GM12878 (cell line): ENCODE data around the gene RPL22. TPM values are rescaled to one million over a fixed set of nuclear protein-coding genes. Genes with fewer than 3 reads are reported as not detected.

Experiments used
- ATAC-seq: fragments of 200-7000 bp; cut with Tn5 transposase; 3 replicates; pipeline ENCODE4 v1.9.1; 2020; ENCODE audit warnings: mild to moderate bottlenecking, moderate library complexity
- BruUV-seq: library from RNA; stranded (reverse); fragments of 400-500 nt; replicated peaks from 2 replicates; lab custom pipeline; 2021; lab: Mats Ljungman, UMichigan
- CTCF ChIA-PET: fragments of 300-600 bp; sonication (Branson Sonifier 250); formaldehyde crosslinking; extraction: SDS; loops from one replicate; lab custom pipeline; 2021; ENCODE audit warnings: inconsistent platforms; lab: Yijun Ruan, JAX
- POLR2A ChIA-PET: fragments of 350-600 bp; formaldehyde crosslinking; extraction: SDS; loops from one replicate; lab custom pipeline; 2021; ENCODE audit warnings: inconsistent platforms; lab: Charles Lee
- RAD21 ChIA-PET: fragments of 300-600 bp; sonication (Branson Sonifier 250); formaldehyde crosslinking; loops from one replicate; lab custom pipeline; 2023; ENCODE audit warnings: antibody characterized with exemption; ENCODE audit not compliant: unreplicated experiment; lab: Charles Lee
- SMC1A ChIA-PET: fragments of 300-600 bp; sonication (Branson Sonifier 250); formaldehyde crosslinking; loops from one replicate; lab custom pipeline; 2023; ENCODE audit not compliant: unreplicated experiment, uncharacterized antibody; lab: Charles Lee
- DNase-seq: peaks from one replicate; pipeline ENCODE4 v3.0.0-alpha.2; 2011; ENCODE audit warnings: low read depth, low spot score
- FAIRE-seq: peaks from 3 replicates; lab custom pipeline; 2011; peaks lifted over from hg19 to GRCh38; lab: Jason Lieb, UNC
- H2AFZ ChIP-seq: 2 replicates; pipeline ENCODE4 v1.6.0; 2011; ENCODE audit warnings: low read depth, low read length, control low read depth; ENCODE audit not compliant: control insufficient read depth
- H3K27ac ChIP-seq: 2 replicates; pipeline ENCODE4 v1.5.1; 2011; ENCODE audit warnings: control low read depth; ENCODE audit not compliant: control insufficient read depth, insufficient read depth
- H3K27me3 ChIP-seq, 2 experiments: replicated peaks in 1 of 2; 2 replicates each; pipeline versions ENCODE4 v1.6.0 to v1.6.1; 2011; ENCODE audit warnings: low read length in 1 of 2; ENCODE audit not compliant: control insufficient read depth in 2 of 2, insufficient read depth in 2 of 2
- H3K36me3 ChIP-seq, 2 experiments: 2 replicates each; pipeline ENCODE4 v1.5.1; 2011; ENCODE audit warnings: low read length in 1 of 2; ENCODE audit not compliant: control insufficient read depth in 2 of 2, insufficient read depth in 2 of 2
- H3K4me1 ChIP-seq: 2 replicates; pipeline ENCODE4 v1.6.1; 2011; ENCODE audit warnings: mild to moderate bottlenecking, low read length, moderate library complexity, mixed read lengths; ENCODE audit not compliant: control insufficient read depth, insufficient read depth
- H3K4me2 ChIP-seq: 2 replicates; pipeline ENCODE4 v1.6.0; 2011; ENCODE audit warnings: control low read depth; ENCODE audit not compliant: control insufficient read depth, insufficient read depth
- H3K4me3 ChIP-seq: fragments of 200-600 bp; sonication (generic); 2 replicates; pipeline ENCODE4 v1.5.1; 2016
- H3K79me2 ChIP-seq: 2 replicates; pipeline ENCODE4 v1.6.0; 2011; ENCODE audit warnings: low read length; ENCODE audit not compliant: control insufficient read depth, insufficient read depth
- H3K9ac ChIP-seq: 2 replicates; pipeline ENCODE4 v1.8.0; 2011; ENCODE audit warnings: low read length, control low read depth, mixed read lengths; ENCODE audit not compliant: control insufficient read depth, insufficient read depth
- H3K9me3 ChIP-seq: replicated peaks from 3 replicates; pipeline ENCODE4 v1.5.1; 2011; ENCODE audit warnings: mild to moderate bottlenecking, low read length; ENCODE audit not compliant: control insufficient read depth, insufficient read depth
- H4K20me1 ChIP-seq: 2 replicates; pipeline ENCODE4 v1.6.0; 2011; ENCODE audit not compliant: control insufficient read depth, insufficient read depth
- CBX5 ChIP-seq: sonication (generic); IDR thresholded peaks from 2 replicates; pipeline ENCODE4 v1.6.1; 2016; ENCODE audit warnings: low read depth, moderate library complexity, mild to moderate bottlenecking, inconsistent platforms
- CHD2 ChIP-seq: IDR thresholded peaks from 2 replicates; pipeline ENCODE4 v1.6.1; 2011; ENCODE audit warnings: low read depth, low read length, improper control_type of control experiment, borderline replicate concordance
- GABPA ChIP-seq: IDR thresholded peaks from 2 replicates; pipeline ENCODE4 v1.6.1; 2014; ENCODE audit warnings: antibody characterized with exemption, low read depth, mild to moderate bottlenecking, inconsistent platforms
- HCFC1 ChIP-seq: fragments of 150-350 bp; IDR thresholded peaks from 2 replicates; pipeline ENCODE4 v1.6.1; 2014; ENCODE audit warnings: low read length
- HSF1 ChIP-seq: fragments of 150-350 bp; IDR thresholded peaks from 2 replicates; pipeline ENCODE4 v1.6.1; 2014; ENCODE audit warnings: mild to moderate bottlenecking, low read depth, low read length
- IKZF1 ChIP-seq: fragments of 450-650 bp; conservative IDR thresholded peaks from 2 replicates; pipeline ENCODE4 v1.6.1; 2017; ENCODE audit warnings: antibody characterized with exemption, mild to moderate bottlenecking
- MEF2A ChIP-seq: IDR thresholded peaks from 2 replicates; pipeline ENCODE4 v1.6.1; 2011; ENCODE audit warnings: low read depth, mild to moderate bottlenecking, low read length, moderate library complexity; ENCODE audit not compliant: insufficient read depth
- MXI1 ChIP-seq: fragments of 150-350 bp; IDR thresholded peaks from 2 replicates; pipeline ENCODE4 v1.6.1; 2011; ENCODE audit warnings: low read depth, mild to moderate bottlenecking, inconsistent platforms, low read length, improper control_type of control experiment
- MYB ChIP-seq: fragments of 150-350 bp; IDR thresholded peaks from 2 replicates; pipeline ENCODE4 v1.6.1; 2014; ENCODE audit warnings: mild to moderate bottlenecking, low read depth, low read length, borderline replicate concordance
- NFYB ChIP-seq: IDR thresholded peaks from 2 replicates; pipeline ENCODE4 v1.6.1; 2011; ENCODE audit warnings: low read depth, mild to moderate bottlenecking, low read length, improper control_type of control experiment, moderate library complexity; ENCODE audit not compliant: insufficient read depth
- RAD21 ChIP-seq: IDR thresholded peaks from 2 replicates; pipeline ENCODE4 v1.6.1; 2011; ENCODE audit warnings: mild to moderate bottlenecking, low read depth, low read length, moderate library complexity; ENCODE audit not compliant: insufficient read depth
- RELA ChIP-seq: fragments of 450-650 bp; IDR thresholded peaks from 2 replicates; pipeline ENCODE4 v1.8.0; 2014; ENCODE audit warnings: borderline replicate concordance; ENCODE audit not compliant: partially characterized antibody
- SP1 ChIP-seq: IDR thresholded peaks from one replicate; pipeline ENCODE4 v1.6.1; 2011; ENCODE audit warnings: low read depth, low read length
- STAT1 ChIP-seq: fragments of 450-650 bp; conservative IDR thresholded peaks from 2 replicates; pipeline ENCODE4 v1.6.1; 2014; ENCODE audit warnings: antibody characterized with exemption, mild to moderate bottlenecking
- TARDBP ChIP-seq: IDR thresholded peaks from 2 replicates; pipeline ENCODE4 v1.6.1; 2016; ENCODE audit warnings: borderline replicate concordance
- YY1 ChIP-seq: IDR thresholded peaks from 2 replicates; pipeline ENCODE4 v1.6.1; 2011; ENCODE audit warnings: low read depth, mild to moderate bottlenecking, low read length
- ZNF274 ChIP-seq: IDR thresholded peaks from one replicate; pipeline ENCODE4 v1.8.0; 2011; ENCODE audit not compliant: insufficient read length, insufficient read depth
- ZNF592 ChIP-seq: fragments of 450-650 bp; IDR thresholded peaks from 2 replicates; pipeline ENCODE4 v1.6.1; 2017; ENCODE audit warnings: mild to moderate bottlenecking, moderate library complexity
- WGBS: methylation state at CpG from one replicate; pipeline ENCODE4 v1.1.6; 2016; ENCODE audit warnings: low lambda C conversion rate; ENCODE audit not compliant: insufficient replicate concordance, insufficient coverage; ENCODE audit errors: missing lambda C conversion rate; 5-methylcytosine and 5-hydroxymethylcytosine counted together
- in situ Hi-C: fragments of 300-500 bp; cut with MboI; formaldehyde crosslinking; loops from 9 replicates; pipeline ENCODE4 v1.14.3; 2018; ENCODE audit warnings: mixed read lengths
- intact Hi-C: fragments of 100-400 bp; cut with micrococcal nuclease; formaldehyde crosslinking; loops from one replicate; pipeline ENCODE4 v1.14.2; 2022; ENCODE audit not compliant: unreplicated experiment
- polyA plus RNA-seq, 11 experiments: library from polyadenylated mRNA; depleted of rRNA in 4 of 11; unstranded in 6 of 11; stranded (reverse) in 5 of 11; fragments of >200 nt; fragmentation: Nextera tagmentation in 4 of 11; fragmentation: Illumina TruSeq in 1 of 11; extraction: Ambion mirVana in 4 of 11; extraction: Trizol in 1 of 11; gene quantifications; 1 replicate in 1 of 11; 2 replicates in 10 of 11; pipeline versions ENCODE4 v1.2.1 to v1.2.3, GENCODE V29; 2011 to 2016; ENCODE audit warnings: inconsistent platforms in 2 of 11, missing spikeins in 2 of 11, low read depth in 1 of 11
- total RNA-seq, 4 experiments: library from RNA; depleted of rRNA in 3 of 4; stranded (reverse); fragments of >200 nt in 3 of 4; fragmentation: Illumina TruSeq in 1 of 4; extraction: Trizol in 1 of 4; gene quantifications; 2 replicates each; pipeline versions ENCODE4 v1.2.1 to v1.2.3, GENCODE V29; 2013 to 2021
- TF ChIP-seq, protein P1 (sequence below): fragments of 450-650 bp; IDR thresholded peaks from 2 replicates; pipeline ENCODE4 v1.6.1; 2016; ENCODE audit warnings: mild to moderate bottlenecking

The RPL22 gene
- total and polyA plus RNA-seq, 10 of the 15 experiments (the other 5 are each of a cell fraction or from before 2014, with no cell fraction given), result 191 to 560 (median 430) TPM

DNA sequence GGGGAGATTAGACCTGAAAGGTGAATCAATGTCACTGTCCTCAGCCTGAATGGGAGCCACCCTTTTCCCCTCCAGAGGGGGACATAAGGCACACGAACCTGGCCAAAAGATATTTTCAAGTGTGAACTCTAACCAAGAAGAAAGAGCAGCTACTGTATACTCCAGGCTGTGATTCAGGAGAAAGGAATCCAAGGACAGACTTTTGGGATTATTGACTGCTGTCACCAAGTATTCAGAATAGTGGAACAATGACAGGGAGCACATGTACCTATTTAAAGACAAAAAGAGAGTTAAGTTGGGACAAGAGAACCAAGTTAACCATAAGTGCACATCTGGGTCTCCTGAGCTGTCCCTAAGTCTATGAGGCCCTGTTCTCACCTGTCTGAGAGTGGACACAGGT is 34.0 kb upstream of the RPL22 start (continued):
- TF ChIP-seq RELA (no peak), HCFC1 (no peak), ZNF274 (no peak), MYB (no peak), MEF2A (no peak), CHD2 (no peak), RAD21 (no peak)

DNA sequence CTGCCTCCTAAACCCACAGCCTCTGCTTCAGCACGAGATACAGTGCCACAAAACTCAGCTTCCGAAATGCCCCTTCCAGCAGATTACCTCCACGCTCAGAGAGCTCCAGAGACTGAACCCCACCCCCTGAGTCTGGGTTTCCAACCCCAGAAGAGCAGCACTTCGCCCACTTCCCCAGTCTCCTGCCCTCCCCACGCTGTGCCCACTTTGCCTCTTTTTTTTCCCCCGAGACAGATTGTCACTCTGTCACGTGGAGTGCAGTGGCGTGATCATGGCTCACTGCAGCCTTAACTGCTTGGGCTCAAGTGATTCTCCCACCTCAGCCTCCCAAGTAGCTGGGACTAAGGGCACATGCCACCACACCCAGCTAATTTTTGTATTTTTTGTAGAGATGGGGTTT is 26.3 kb upstream of the RPL22 start:
- H3K4me1 ChIP-seq, result no peaks in the 10 kb centered on the region
- H3K79me2 ChIP-seq, result no peaks in the 10 kb centered on the region
- ChIA-PET SMC1A (interaction anchor here (0.5 kb wide), 1 partner anchor 310 kb away, joined by 3 read pairs; no protein-coding TSS in a partner anchor), RAD21 (no interaction called here), CTCF (interaction anchor here (0.7 to 1.4 kb wide), 2 partner anchors 14 to 20 kb away, joined by 3 read pairs; partner anchors contain the start of gene RNF207), POLR2A (interaction anchor here (0.7 kb wide), 1 partner anchor 19 kb away, joined by 3 read pairs; no protein-coding TSS in a partner anchor)
- H3K9me3 ChIP-seq, result no peaks in the 10 kb centered on the region
- H3K4me3 ChIP-seq, result no peak overlapping the region
- BruUV-seq, result no TSS peak
- in situ Hi-C loops, result no loop called here
- DNase-seq, result no peak
- H3K27ac ChIP-seq, result no peak overlapping the region
- H2AFZ ChIP-seq, result no peak overlapping the region
- H3K27me3 ChIP-seq, result no peaks in the 10 kb centered on the region
- 85% methylated on average over 8 of the region's 8 CpGs for WGBS
- intact Hi-C loops, result no loop called here
- TF ChIP-seq NFYB (no peak), YY1 (no peak), IKZF1 (no peak), STAT1 (no peak), CBX5 (no peak), MXI1 (no peak), ZNF592 (no peak), HSF1 (no peak), SP1 (no peak), TARDBP (no peak), GABPA (no peak)
- TF ChIP-seq, protein P1, sequence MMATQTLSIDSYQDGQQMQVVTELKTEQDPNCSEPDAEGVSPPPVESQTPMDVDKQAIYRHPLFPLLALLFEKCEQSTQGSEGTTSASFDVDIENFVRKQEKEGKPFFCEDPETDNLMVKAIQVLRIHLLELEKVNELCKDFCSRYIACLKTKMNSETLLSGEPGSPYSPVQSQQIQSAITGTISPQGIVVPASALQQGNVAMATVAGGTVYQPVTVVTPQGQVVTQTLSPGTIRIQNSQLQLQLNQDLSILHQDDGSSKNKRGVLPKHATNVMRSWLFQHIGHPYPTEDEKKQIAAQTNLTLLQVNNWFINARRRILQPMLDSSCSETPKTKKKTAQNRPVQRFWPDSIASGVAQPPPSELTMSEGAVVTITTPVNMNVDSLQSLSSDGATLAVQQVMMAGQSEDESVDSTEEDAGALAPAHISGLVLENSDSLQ, result no peak
- no peak overlapping the region for H3K9ac ChIP-seq
- no peak for ATAC-seq
- no peak overlapping the region for H3K4me2 ChIP-seq
- peaks cover 20 to 30% of the 10 kb centered on the region in 2 experiments for H3K36me3 ChIP-seq
- FAIRE-seq, result no peak
- H4K20me1 ChIP-seq, result no peaks in the 10 kb centered on the region
